Fibroblast of skin of scalp (primary cell): Measurements from ENCODE around the gene SEPHS2.
"Not testable (repeated sequence)": the region's sequence is repeated elsewhere in the genome, so short reads cannot be mapped to it uniquely, and the experiment has no call there.

Experiments used
- DNase-seq: peaks from one replicate; pipeline ENCODE4 v3.0.0-alpha.2; 2013

Gene SEPHS2

GRCh38 chr16:30464078-30464477 is 18.4 kb upstream of the SEPHS2 start:
- DNase-seq, result no peak

- not testable (repeated sequence) for DNase-seq
Observed at GRCh38 chr16:30461426-30461825, 15.8 kb upstream of the SEPHS2 start.

DNA sequence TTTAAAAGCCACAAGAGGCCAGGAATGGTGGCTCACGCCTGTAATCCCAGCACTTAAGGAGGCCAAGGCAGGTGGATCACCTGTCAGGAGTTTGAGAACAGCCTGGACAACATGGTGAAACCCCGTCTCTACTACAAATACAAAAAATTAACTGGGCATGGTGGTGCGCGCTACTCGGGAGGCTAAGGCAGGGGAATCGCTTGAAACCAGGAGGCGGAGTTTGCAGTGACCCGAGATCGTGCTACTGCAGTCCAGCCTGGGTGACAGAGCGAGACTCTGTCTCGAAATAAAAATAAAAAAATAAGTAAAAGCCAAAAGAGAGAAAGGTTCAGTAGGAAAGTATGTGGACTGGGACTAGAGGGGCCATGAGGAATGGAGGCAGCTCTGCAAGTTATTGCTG is 13.8 kb upstream of the SEPHS2 start:
- no peak for DNase-seq

DNA sequence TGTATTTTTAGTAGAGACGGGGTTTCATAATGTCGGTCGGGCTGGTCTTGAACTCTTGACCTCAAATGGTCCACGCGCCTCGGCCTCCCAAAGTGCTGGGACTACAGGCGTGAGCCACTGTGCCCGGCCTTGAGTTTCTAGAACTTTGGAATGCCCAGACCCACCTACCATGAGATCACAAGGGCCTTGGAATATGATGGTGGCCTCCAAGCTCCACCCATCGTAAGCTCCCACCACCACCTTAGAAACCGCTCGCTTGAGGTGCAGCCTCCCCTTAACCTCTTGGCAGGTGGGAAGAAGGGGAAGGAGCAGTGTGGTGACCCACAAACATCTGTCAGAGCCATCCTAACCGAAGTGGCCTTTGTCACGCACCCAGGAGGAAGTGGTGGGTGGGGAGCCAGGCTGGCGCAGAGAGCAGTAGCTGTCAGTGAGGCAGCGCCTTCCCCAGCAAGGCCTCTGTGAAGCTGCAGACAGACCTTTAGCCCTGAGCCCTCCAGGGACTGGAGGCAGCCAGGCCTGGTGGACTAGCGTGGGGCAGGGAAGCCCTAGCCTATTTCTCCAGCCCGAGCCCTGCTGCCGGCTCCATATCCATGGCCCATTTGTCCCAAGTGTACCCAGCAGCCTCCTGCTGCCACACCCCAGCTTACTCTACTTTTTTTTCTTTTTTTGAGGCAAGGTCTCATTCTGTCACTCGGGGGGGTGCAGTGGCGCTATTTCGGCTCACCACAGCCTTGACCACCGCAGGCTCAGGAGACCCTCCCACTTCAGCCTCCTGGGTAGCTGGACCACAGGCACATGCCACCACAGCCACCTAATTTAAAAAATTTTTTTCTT is 13.1 kb upstream of the SEPHS2 start:
- no peak for DNase-seq

GRCh38 chr16:30457743-30458560 is 12.3 kb upstream of the SEPHS2 start:
- no peak for DNase-seq

- DNase-seq, result no peak
Observed at GRCh38 chr16:30457256-30457655, 11.6 kb upstream of the SEPHS2 start.

DNA sequence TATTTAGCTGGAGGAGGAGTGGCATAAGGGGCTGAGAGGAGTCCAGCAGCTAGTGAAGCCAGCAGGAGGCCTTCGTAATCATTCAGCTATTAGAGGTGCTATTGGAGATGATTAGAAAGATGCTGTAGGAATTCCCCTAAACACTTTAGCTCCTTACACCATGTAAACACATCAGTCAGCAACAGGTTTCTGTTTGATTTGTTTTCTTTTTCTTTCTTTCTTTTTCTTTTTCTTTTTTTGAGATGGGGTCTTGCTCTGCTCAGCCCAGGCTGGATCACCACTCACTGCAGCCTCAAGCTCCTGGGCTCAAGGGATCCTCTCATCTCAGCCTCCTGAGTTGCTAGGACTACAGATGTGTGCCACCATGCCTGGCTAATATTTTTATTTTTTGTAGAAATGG is 10.6 kb upstream of the SEPHS2 start:
- no peak for DNase-seq

DNA sequence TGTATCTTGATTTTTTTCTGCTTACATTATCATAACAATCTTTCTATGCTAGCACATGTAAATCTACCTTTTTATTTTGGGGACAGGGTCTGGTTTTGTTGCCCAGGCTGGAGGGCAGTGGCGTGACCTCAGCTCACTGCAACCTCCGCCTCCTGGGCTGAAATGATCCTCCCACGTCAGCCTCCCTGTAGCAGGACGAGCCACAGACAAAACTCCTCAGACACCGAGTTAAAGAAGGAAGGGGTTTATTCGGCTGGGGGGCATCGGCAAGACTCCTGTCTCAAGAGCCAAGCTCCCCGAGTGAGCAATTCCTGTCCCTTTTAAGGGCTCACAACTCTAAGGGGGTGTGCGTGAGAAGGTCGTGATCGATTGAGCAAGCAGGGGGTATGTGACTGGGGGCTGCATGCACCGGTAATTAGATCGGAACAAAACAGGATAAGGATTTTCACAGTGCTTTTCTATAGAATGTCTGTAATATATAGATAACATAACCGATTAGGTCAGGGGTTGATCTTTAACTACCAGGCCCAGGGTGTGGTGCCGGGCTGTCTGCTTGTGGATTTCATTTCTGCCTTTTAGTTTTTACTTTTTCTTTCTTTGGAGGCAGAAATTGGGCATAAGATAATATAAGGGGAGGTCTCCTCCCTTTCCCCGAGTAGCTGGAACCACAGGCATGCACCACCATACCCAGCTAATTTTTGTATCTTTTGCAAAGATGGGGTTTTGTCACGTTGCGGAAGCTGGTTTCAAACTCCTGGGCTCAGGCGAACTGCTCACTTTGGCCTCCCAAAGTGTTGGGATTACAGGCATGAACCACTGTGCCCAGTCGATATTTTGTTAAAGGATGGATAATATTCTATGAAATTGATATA is 7.3 kb upstream of the SEPHS2 start:
- DNase-seq, result not testable (repeated sequence)

DNA sequence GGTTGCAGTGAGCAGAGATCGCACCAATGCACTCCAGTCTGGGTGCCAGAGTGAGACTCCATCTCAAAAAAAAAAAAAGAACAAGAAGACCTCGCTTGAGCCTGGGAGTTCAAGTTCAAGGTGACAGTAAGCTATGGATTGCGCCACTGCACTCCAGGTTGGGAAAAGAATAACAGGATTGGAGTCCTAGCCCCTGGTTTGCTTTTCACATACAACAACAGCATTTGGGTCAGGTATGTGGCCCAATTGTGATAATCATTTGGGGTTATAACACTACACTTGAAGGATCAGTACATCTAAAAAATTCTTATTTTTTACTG is 3.4 kb upstream of the SEPHS2 start:
- DNase-seq, result no peak

DNA sequence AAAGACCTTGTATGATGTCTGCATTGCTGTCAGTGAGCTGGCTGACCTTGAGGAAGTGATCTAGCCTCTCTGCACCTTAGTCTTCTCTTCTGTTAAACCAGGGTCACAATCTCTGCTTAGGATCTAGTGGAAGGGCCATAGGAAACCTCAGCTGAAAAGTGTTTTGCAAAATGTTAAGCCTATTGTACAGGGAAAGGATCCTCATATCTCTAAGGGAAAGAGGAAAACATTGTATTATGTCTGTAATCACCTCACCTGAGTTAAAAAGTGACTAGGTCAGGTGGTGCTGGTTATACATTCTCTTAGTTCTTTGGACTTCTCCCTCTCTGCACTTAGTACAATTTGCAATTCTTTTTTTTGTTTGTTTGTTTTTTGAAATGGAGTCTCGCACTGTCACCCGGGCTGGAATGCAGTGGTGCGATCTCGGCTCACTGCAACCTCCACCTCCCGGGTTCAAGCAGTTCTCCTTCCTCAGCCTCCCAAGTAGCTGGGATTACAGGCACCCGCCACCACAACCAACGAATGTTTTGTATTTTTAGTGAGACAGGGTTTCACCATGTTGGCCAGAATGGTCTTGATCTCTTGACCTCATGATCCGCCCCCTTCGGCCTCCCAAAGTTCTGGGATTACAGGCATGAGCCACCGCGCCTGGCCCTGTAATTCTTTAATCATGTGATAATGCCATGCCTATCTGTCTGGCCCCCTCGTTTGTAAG is 2.0 kb upstream of the SEPHS2 start:
- no peak for DNase-seq

DNA sequence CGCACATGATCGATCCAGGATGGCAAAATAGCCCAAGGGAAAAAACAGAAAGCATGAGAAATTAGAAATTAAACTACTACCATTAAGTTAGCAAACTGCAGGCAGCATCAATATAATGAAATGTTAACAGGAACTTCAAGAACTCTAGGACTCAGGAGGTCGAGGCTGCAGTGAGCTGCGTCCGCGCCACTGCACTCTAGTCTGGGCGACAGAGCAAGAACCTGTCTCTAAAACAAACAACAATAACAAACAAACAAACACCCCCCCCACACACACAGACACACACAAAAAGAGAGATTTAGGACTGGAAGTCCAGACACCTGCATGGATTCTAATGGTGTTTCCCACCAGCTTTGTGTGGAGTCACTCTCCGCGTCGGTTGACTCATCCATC is 525 bp upstream of the SEPHS2 start:
- no peak for DNase-seq

GRCh38 chr16:30445149-30445407 is 596 bp downstream of the SEPHS2 start:
- DNase-seq, result no peak

DNA sequence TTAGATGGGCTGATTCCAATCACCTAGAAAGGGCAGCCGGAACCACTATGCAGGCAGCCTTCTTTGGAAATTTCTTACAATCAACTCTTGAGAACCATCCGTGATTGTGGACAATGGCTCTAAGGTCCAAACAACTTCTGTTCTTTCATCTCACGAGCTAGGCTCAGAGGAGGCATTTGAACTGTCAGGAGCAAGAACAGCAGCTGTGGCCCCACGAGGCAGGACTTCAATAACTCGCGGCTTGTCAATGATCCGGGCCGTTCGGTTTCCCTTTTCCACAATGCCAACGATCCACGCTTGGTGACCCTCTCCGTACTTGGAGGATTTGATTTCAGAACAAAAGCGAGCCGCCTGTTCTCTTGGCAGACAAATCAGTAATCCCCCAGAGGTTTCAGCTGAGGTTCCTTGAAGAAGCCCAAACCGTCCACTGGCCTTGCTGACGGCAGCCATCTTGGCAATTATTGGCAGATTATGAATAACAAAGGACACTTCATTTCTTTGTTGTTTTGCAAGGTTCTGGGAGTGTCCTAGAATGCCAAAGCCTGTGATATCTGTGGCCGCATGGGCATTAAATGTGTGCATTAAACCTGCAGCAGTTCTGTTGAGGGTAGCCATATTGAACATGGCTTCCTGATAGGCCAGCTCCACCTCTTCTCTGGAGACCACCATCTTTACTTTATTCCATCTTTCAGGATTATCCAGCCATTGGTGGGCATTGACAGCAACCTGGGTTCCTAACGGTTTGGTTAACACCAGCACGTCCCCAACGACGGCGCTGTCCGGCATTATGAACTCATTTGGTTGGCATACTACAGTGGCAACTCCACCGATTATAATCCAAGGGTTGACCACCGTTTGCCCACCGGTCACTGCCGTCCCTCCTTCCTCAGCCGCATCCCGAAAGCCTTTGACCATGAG is 1.2 kb downstream of the SEPHS2 start:
- no peak for DNase-seq

GRCh38 chr16:30443631-30444030 is 2.0 kb downstream of the SEPHS2 start:
- no peak for DNase-seq

- DNase-seq, result no peak
Observed at GRCh38 chr16:30439720-30440348, 5.8 kb downstream of the SEPHS2 start.

- DNase-seq, result no peak
Observed at GRCh38 chr16:30438835-30439234, 6.8 kb downstream of the SEPHS2 start.

GRCh38 chr16:30437511-30438046 is 8.1 kb downstream of the SEPHS2 start:
- DNase-seq, result no peak

DNA sequence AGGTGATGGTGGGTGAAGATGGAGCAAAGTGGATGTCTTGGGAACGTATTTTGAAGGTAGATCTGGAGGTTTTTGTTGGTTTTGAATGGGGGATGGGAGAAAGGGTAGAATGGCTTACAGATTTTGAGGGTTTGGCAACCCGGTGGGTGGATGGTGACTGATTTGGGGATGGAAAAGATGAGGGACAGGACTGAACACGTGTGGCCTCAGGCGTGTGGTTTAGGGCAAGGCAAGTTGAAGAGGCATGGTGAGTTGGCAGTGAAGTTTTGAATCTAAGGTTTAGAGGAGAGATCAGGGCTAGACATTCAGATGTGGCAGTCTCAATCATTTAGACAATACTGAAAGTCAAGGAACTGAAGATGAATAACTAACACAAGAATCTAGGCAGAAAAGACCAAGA is 10.8 kb downstream of the SEPHS2 start:
- DNase-seq, result no peak

DNA sequence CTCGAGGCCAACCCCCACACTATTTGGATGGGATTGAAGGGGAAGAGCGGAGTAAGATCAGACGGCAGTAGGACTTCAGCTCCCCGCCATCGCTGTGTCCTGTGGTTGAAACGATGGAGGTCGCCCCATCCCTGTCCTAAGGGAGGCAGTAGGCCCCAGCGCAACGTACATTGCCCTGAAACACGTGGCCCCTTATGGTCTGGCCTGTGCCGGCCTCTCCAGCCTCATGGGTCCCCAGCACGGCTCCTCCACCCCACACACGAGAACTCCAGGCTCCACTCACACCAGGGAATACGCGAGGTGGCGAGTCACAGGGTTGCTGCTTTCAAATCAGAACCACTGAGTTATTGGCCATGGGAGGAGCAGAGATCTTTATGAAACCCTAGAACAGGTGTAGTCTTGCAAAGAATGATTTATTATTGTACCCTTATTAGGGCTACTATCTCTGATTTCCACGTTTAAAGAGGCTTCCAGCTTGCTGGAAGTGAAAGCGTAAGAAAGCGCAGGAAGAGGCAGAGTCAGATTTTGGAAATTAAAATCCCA is 15.2 kb downstream of the SEPHS2 start:
- no peak for DNase-seq

DNA sequence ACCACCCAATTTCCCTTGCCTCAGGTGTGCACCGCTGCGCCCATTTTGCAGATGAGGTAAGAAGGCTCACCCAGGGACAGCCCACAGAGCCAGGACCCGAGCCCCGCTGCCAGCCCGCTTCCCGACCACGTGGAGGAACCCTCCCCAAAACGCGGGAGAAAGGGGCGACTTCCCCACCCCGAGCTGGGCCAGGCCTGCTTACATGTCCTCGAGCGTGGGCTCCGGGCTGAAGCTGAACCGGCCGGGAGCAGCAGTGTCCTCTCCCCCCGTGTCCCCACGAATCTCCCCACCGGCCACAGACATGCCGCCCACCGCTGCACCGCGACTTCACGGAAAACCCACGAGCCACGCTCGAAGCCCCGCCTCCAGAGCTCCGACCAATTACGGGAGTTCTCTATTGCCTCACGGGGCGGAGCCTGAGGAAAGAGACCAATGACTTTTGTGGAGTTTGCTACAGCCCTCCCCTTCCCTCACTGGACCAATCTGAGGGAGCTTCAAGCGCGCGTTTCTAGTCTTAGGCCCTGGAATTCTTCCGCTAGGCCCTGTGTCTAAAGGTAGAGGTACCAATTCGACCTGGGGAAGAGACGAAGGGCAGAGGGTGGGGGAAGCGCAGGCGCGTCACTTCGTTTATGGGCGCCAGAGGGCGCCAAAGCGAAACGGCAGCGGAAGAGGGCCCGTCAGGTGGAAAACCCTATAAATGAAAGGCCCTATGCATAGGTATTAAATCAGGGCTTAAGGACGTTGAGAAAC is 15.8 kb downstream of the SEPHS2 start, which contains the start of gene DCTPP1:
Gene DCTPP1 (minus strand): TSS at position 353 of the 750 bp plus-strand sequence. CDS start 50 bp downstream, at position 303.
- peak; percentile 98 for DNase-seq
